Measurements from ENCODE around the gene TPRX1.
A peak's percentile ranks its signal among the peaks of the same experiment; 100 is the strongest.
"Not testable (repeated sequence)": the region's sequence is repeated elsewhere in the genome, so short reads cannot be mapped to it uniquely, and the experiment has no call there.

The TPRX1 gene

GRCh38 chr19:47765523-47766358, 38.6 kb downstream of the TPRX1 start:
- DNase-seq = peak; percentile 11

GRCh38 chr19:47764705-47765104, 39.6 kb downstream of the TPRX1 start:
- not testable (repeated sequence) for DNase-seq

- no peak for DNase-seq
These were observed 41.6 kb downstream of the TPRX1 start for GRCh38 chr19:47762615-47763308.

GRCh38 chr19:47762151-47762550, 42.2 kb downstream of the TPRX1 start:
- no peak for DNase-seq

GRCh38 chr19:47761566-47761965, 42.8 kb downstream of the TPRX1 start:
- no peak for DNase-seq

- no peak for DNase-seq
These were observed 43.7 kb downstream of the TPRX1 start for GRCh38 chr19:47760632-47760999.

- DNase-seq = no peak
These were observed 45.9 kb downstream of the TPRX1 start for GRCh38 chr19:47758443-47758804.

GRCh38 chr19:47757617-47758442, 46.5 kb downstream of the TPRX1 start:
- no peak for DNase-seq

- no peak for DNase-seq
These were observed 47.3 kb downstream of the TPRX1 start for GRCh38 chr19:47756953-47757608.

GRCh38 chr19:47756627-47756929, 47.8 kb downstream of the TPRX1 start:
- DNase-seq = no peak

GRCh38 chr19:47755762-47756626, 48.4 kb downstream of the TPRX1 start:
- DNase-seq = no peak

GRCh38 chr19:47755065-47755761, 49.1 kb downstream of the TPRX1 start:
- no peak for DNase-seq

- DNase-seq = no peak
These were observed 49.9 kb downstream of the TPRX1 start for GRCh38 chr19:47754206-47755064.

GRCh38 chr19:47752440-47753211, 51.7 kb downstream of the TPRX1 start:
- no peak for DNase-seq

Data from DMS79 treated with DMSO at 0.1 percent for 48 hours (cell line).